Transverse colon (tissue), 4 donors: ENCODE results near the gene CCDC148.

ENCODE experiments used
- CTCF ChIP-seq, 5 experiments: fragments of 200-600 bp in 3 of 5; fragments of 450-650 bp in 2 of 5; sonication (generic) in 3 of 5; IDR thresholded peaks; 1 replicate in 2 of 5; 2 replicates in 3 of 5; pipeline ENCODE4 v1.5.1; 2016 to 2017; ENCODE audit warnings: antibody characterized with exemption in 5 of 5, inconsistent platforms in 3 of 5, mild to moderate bottlenecking in 2 of 5, moderate library complexity in 1 of 5
- EP300 ChIP-seq: sonication (generic); formaldehyde crosslinking; IDR thresholded peaks from one replicate; pipeline ENCODE4 v1.6.1; 2017; ENCODE audit warnings: antibody characterized with exemption, low read depth
- POLR2A ChIP-seq: fragments of 450-650 bp; IDR thresholded peaks from one replicate; pipeline ENCODE4 v1.6.1; 2016; ENCODE audit warnings: antibody characterized with exemption, mild to moderate bottlenecking, moderate library complexity
- POLR2AphosphoS5 ChIP-seq, 3 donors: sonication (generic); formaldehyde crosslinking; IDR thresholded peaks; one replicate each; pipeline ENCODE4 v1.6.1; 2016; ENCODE audit warnings: antibody characterized with exemption in 3 of 3

- TF ChIP-seq CTCF (IDR thresholded peaks at IDR 0.05) (no peak), POLR2AphosphoS5 (IDR thresholded peaks at IDR 0.05) (no peak), EP300 (no peak), POLR2A (no peak)
These were observed 30.9 kb upstream of the CCDC148 start for GRCh38 chr2:158487419-158487818.
